BLaER1 (cell line): ENCODE results near the gene SLC6A19.

Experiments used
- H3K27ac ChIP-seq: shearing (Covaris generic); formaldehyde crosslinking; 2 replicates; pipeline ENCODE4 v1.8.1; 2022
- H3K27me3 ChIP-seq: shearing (Covaris generic); formaldehyde crosslinking; 2 replicates; pipeline ENCODE4 v1.8.1; 2022
- H3K36me3 ChIP-seq: shearing (Covaris generic); formaldehyde crosslinking; 2 replicates; pipeline ENCODE4 v1.8.1; 2022
- H3K4me1 ChIP-seq: shearing (Covaris generic); formaldehyde crosslinking; 2 replicates; pipeline ENCODE4 v1.8.1; 2022
- H3K4me2 ChIP-seq: shearing (Covaris generic); formaldehyde crosslinking; 2 replicates; pipeline ENCODE4 v1.8.1; 2022
- H3K4me3 ChIP-seq: shearing (Covaris generic); formaldehyde crosslinking; 2 replicates; pipeline ENCODE4 v1.8.1; 2022
- H3K9ac ChIP-seq: shearing (Covaris generic); formaldehyde crosslinking; 2 replicates; pipeline ENCODE4 v1.8.1; 2022
- H3K9me3 ChIP-seq: shearing (Covaris generic); formaldehyde crosslinking; 2 replicates; pipeline ENCODE4 v1.8.1; 2022
- H4K20me1 ChIP-seq: shearing (Covaris generic); formaldehyde crosslinking; 2 replicates; pipeline ENCODE4 v1.8.1; 2022
- Cebpa-rat ChIP-seq: shearing (Covaris generic); IDR thresholded peaks from 2 replicates; pipeline ENCODE4 v1.8.1; 2022

Gene SLC6A19

DNA sequence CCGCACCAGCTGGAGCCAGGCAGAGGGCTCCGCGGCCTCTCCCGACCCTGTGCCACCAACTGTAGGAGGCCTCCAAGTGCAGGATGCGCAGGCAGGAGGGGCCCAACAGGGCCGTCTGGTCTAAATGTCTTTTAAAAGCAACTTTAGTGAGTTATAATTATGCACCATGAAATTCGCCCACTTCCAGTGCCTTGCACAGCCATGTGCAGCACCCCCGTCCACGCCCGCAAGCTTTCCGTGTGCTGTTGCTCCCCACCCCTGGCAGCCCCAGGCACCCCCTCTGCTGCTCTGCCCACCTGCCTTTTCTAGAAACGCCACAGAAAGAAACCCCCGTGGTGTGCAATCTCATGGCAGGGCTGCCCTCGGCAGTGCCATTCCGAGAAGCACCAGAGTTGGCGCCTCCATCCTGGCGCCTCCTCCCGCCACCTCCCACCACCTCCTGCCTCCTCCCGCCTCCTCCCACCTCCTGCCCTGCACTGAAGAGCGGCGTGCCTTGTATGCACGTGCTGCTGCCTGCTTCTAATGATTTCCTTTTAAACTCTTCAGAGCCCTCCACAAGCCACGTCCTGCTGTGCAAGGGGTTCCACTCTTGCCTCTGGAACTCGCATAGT is 16.3 kb downstream of the SLC6A19 start:
- no peak overlapping the region for H3K4me2 ChIP-seq
- H3K27me3 ChIP-seq = no peaks in the 10 kb centered on the region
- no peak for TF ChIP-seq Cebpa-rat
- no peaks in the 10 kb centered on the region for H4K20me1 ChIP-seq
- H3K9ac ChIP-seq = no peak overlapping the region
- no peak overlapping the region for H3K4me3 ChIP-seq
- H3K9me3 ChIP-seq = peaks cover 12% of the 10 kb centered on the region
- H3K4me1 ChIP-seq = peaks cover 9% of the 10 kb centered on the region
- no peaks in the 10 kb centered on the region for H3K36me3 ChIP-seq
- no peak overlapping the region for H3K27ac ChIP-seq

DNA sequence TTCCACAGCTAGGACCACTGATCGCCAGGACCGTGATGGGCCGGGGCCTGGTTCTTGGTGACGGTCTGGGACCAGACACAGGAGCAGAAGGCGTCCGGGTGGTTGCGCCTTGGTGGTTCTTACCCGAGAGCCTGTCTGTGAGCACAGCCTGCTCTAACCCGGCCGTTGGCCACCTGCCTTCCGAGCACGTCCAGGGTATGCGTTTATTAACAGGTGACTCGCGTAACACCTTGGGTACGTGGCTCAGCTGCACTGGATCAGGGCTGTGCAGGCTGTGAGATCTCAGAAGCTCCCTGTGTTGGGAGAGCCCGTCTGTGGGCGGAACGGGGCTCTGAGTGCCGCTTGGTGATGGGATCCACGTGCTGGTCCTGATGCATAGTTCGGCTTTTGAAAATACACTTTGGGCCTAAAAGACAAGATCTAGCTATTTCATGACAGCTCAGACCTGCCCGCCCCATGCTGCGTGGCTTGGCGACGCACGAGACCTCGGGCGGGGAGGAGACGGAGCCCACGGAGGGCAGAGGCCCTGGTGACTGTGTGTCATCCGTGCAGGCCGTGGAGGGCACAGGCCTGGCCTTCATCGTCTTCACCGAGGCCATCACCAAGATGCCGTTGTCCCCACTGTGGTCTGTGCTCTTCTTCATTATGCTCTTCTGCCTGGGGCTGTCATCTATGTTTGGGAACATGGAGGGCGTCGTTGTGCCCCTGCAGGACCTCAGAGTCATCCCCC is 17.1 kb downstream of the SLC6A19 start:
- no peak overlapping the region for H3K4me3 ChIP-seq
- TF ChIP-seq Cebpa-rat = no peak
- H4K20me1 ChIP-seq = no peaks in the 10 kb centered on the region
- no peak overlapping the region for H3K9ac ChIP-seq
- peaks cover 12% of the 10 kb centered on the region for H3K9me3 ChIP-seq
- H3K4me2 ChIP-seq = no peak overlapping the region
- no peaks in the 10 kb centered on the region for H3K27me3 ChIP-seq
- H3K36me3 ChIP-seq = no peaks in the 10 kb centered on the region
- H3K4me1 ChIP-seq = peaks cover 9% of the 10 kb centered on the region
- no peak overlapping the region for H3K27ac ChIP-seq

DNA sequence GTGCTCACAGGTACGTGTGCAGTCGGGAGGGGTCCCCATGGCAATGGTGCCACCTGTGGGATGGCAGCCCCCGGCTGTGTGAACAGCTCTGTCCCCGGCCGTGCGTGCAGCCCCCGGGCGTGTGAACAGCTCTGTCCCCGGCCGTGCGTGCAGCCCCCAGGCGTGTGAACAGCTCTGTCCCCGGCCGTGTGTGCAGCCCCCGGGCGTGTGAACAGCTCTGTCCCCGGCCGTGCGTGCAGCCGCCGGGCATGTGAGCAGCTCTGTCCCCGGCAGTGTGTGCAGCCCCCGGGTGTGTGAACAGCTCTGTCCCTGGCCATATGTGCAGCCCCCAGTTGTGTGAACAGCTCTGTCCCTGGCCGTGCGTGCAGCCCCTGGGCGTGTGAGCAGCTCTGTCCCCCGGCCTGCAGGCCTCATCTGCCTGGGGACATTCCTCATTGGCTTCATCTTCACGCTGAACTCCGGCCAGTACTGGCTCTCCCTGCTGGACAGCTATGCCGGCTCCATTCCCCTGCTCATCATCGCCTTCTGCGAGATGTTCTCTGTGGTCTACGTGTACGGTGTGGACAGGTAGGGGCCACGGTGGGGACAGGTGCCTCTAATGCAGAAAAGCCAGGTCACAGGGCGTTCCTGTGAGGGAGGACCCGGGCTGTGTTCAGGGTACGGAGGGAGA is 17.8 kb downstream of the SLC6A19 start:
- Histone ChIP-seq H3K4me1 (peaks cover 9% of the 10 kb centered on the region), H3K27ac (no peak overlapping the region), H3K9me3 (peaks cover 12% of the 10 kb centered on the region), H4K20me1 (no peaks in the 10 kb centered on the region), H3K4me2 (no peak overlapping the region), H3K4me3 (no peak overlapping the region), H3K9ac (no peak overlapping the region), H3K36me3 (no peaks in the 10 kb centered on the region), H3K27me3 (no peaks in the 10 kb centered on the region)
- TF ChIP-seq Cebpa-rat = no peak

DNA sequence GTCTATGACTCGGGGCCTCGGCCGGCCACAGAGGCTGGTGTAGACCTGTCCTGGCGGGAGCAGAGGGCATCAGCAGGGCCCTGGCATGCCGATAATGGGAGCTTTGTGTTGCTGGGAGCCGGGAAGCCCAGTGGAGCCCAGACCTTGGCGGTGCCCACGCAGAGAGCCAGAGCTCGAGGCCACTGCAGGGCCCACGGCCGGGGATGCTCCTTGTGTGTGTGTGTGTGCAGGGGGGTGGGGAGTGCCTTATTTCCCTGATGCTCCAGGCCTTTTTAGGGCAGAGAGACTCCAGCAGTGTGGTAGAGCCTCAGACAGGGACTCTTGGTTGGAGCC is 18.3 kb downstream of the SLC6A19 start:
- H3K27me3 ChIP-seq = no peaks in the 10 kb centered on the region
- no peaks in the 10 kb centered on the region for H4K20me1 ChIP-seq
- no peak for TF ChIP-seq Cebpa-rat
- no peaks in the 10 kb centered on the region for H3K36me3 ChIP-seq
- H3K4me3 ChIP-seq = no peak overlapping the region
- no peak overlapping the region for H3K9ac ChIP-seq
- H3K4me1 ChIP-seq = peaks cover 9% of the 10 kb centered on the region
- H3K9me3 ChIP-seq = peaks cover 12% of the 10 kb centered on the region
- no peak overlapping the region for H3K4me2 ChIP-seq
- no peak overlapping the region for H3K27ac ChIP-seq

DNA sequence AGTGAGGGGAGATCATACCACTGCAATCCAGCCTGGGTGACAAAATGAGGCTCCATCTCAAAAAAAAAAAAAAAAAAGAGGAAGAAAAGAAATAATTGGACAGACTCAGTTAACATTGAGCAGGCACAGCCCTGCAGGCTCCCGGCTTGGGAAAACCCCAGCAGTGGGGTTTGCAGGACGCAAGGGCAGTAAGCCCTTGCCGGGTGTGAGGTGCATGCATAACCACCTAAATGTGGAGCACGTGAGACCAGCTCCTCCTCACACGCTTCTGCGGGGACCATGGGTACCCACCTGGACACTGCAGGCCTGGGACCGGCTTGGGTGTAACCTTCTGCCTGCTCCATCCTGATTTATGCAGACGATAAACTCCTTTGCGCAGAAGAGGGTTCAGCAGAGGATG is 19.0 kb downstream of the SLC6A19 start:
- Histone ChIP-seq H3K36me3 (no peaks in the 10 kb centered on the region), H3K9ac (no peak overlapping the region), H3K9me3 (peaks cover 11% of the 10 kb centered on the region), H3K4me1 (peaks cover 3% of the 10 kb centered on the region), H3K4me2 (no peak overlapping the region), H3K4me3 (no peak overlapping the region), H4K20me1 (no peaks in the 10 kb centered on the region), H3K27ac (no peak overlapping the region), H3K27me3 (no peaks in the 10 kb centered on the region)
- no peak for TF ChIP-seq Cebpa-rat

DNA sequence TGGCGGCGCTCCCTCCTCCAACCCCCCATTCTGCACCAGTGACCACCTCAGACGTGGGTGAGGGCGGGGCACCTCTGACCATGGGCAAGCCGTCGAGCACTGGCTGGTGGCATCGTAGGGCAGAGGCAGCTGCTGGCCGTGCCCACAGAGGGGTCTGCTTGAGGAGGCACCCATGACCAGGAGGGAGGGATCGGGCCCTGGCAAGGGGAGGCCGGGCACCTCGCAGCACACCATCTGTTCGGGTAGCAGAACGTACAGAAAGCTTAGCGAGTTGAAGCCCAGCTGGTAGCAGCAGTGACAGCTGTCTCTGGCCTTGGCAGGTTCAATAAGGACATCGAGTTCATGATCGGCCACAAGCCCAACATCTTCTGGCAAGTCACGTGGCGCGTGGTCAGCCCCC is 19.4 kb downstream of the SLC6A19 start:
- Histone ChIP-seq H3K9me3 (peaks cover 6% of the 10 kb centered on the region), H3K4me3 (no peak overlapping the region), H3K27me3 (no peaks in the 10 kb centered on the region), H3K27ac (no peak overlapping the region), H3K36me3 (no peaks in the 10 kb centered on the region), H3K4me2 (no peak overlapping the region), H3K9ac (no peak overlapping the region), H4K20me1 (no peaks in the 10 kb centered on the region), H3K4me1 (peaks cover 4% of the 10 kb centered on the region; the same call in 1 of the 2 replicates)
- TF ChIP-seq Cebpa-rat = no peak

DNA sequence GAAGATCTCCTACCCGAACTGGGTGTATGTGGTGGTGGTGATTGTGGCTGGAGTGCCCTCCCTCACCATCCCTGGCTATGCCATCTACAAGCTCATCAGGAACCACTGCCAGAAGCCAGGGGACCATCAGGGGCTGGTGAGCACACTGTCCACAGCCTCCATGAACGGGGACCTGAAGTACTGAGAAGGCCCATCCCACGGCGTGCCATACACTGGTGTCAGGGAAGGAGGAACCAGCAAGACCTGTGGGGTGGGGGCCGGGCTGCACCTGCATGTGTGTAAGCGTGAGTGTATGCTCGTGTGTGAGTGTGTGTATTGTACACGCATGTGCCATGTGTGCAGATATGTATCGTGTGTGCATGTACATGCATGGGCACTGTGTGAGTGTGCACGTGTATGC is 20.3 kb downstream of the SLC6A19 start:
- Histone ChIP-seq H3K36me3 (no peaks in the 10 kb centered on the region), H3K27me3 (no peaks in the 10 kb centered on the region), H3K4me1 (peaks cover 10% of the 10 kb centered on the region; the same call in 1 of the 2 replicates), H3K4me3 (no peak overlapping the region), H3K27ac (no peak overlapping the region), H3K4me2 (no peak overlapping the region), H3K9me3 (no peaks in the 10 kb centered on the region), H4K20me1 (no peaks in the 10 kb centered on the region), H3K9ac (no peak overlapping the region)
- no peak for TF ChIP-seq Cebpa-rat

DNA sequence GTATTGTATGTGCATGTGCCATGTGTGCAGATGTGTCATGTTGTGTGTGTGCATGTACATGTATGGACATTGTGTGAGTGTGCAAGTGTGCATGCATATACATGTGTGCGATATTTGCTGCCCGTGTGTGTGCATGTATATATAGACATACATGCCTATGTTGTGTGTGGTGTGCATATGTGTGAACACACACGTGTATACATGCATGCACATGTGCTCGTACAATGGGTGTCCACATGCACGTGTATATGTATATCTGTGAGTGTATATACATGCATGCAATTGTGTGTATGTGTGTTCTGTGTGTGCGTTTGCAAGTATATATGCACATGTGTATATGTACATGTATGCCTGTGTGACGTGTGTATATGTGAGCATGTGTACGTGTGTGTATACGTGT is 20.8 kb downstream of the SLC6A19 start:
- Histone ChIP-seq H3K9me3 (no peaks in the 10 kb centered on the region), H3K36me3 (no peaks in the 10 kb centered on the region), H3K27ac (no peak overlapping the region), H3K4me1 (peaks cover 10% of the 10 kb centered on the region; the same call in 1 of the 2 replicates), H4K20me1 (no peaks in the 10 kb centered on the region), H3K9ac (no peak overlapping the region), H3K27me3 (no peaks in the 10 kb centered on the region), H3K4me3 (no peak overlapping the region), H3K4me2 (no peak overlapping the region)
- TF ChIP-seq Cebpa-rat = no peak

DNA sequence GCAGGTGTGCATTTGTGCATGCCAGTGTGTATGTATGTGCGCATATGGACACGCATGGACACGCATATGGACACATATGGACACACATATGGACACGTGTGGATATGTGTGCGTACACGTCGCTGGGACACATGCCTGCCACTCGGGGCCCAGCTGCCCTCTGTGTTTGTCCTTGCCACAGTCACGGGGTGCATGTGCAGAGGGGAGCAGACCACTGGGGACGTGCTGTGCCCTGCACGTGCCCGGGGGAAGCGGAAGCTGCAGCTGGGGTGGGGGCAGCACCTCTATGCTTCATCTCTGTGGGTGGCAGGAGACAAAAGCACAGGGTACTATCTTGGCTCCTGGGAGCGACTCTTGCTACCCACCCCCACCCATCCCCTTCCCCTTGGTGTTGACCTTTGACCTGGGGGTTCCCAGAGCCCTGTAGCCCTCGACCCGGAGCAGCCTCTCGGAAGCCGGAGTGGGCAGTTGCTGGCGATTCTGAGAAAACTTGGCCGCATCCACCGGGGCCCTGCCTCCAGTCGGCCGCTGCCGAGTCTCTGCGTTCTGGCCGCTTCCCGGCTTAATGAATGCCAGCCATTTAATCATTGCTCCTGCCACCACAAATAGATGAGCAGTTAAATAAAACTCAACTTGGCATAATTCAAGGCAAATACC is 21.4 kb downstream of the SLC6A19 start:
- Histone ChIP-seq H3K4me1 (peaks cover 10% of the 10 kb centered on the region; the same call in 1 of the 2 replicates), H3K4me3 (no peak overlapping the region), H3K9me3 (no peaks in the 10 kb centered on the region), H4K20me1 (no peaks in the 10 kb centered on the region), H3K36me3 (no peaks in the 10 kb centered on the region), H3K9ac (no peak overlapping the region), H3K27me3 (no peaks in the 10 kb centered on the region), H3K27ac (no peak overlapping the region), H3K4me2 (no peak overlapping the region)
- no peak for TF ChIP-seq Cebpa-rat

DNA sequence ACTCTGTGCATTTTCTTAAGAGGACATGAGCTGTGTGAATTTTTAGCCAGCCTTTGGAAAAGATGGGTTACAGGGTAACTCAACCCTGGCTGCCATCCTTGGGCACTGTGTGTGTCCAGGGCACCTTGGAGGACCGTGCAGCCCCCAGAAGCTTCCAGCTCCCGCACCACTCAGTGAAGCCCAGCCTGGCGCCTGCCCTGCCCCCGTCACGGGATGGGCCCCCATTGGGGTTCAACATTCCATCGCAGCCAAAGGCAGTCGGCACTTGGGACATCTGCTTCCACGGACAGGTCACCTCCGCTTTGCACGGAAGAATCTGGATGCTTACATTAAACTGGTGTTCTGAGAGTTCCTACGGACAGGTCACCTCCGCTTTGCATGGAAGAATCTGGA is 21.9 kb downstream of the SLC6A19 start:
- Histone ChIP-seq H3K4me3 (no peak overlapping the region), H3K9ac (no peak overlapping the region), H3K36me3 (no peaks in the 10 kb centered on the region), H3K4me1 (peaks cover 10% of the 10 kb centered on the region; the same call in 1 of the 2 replicates), H3K27ac (no peak overlapping the region), H3K4me2 (no peak overlapping the region), H3K9me3 (no peaks in the 10 kb centered on the region), H4K20me1 (no peaks in the 10 kb centered on the region), H3K27me3 (no peaks in the 10 kb centered on the region)
- no peak for TF ChIP-seq Cebpa-rat
